Measurements from ENCODE around the gene PCDH18. TPM values are rescaled to one million over a fixed set of nuclear protein-coding genes. Genes with fewer than 3 reads are reported as not detected.

PCDH18 gene
- total RNA-seq, 1 experiment from 2014 or later, result 0.15 TPM

DNA sequence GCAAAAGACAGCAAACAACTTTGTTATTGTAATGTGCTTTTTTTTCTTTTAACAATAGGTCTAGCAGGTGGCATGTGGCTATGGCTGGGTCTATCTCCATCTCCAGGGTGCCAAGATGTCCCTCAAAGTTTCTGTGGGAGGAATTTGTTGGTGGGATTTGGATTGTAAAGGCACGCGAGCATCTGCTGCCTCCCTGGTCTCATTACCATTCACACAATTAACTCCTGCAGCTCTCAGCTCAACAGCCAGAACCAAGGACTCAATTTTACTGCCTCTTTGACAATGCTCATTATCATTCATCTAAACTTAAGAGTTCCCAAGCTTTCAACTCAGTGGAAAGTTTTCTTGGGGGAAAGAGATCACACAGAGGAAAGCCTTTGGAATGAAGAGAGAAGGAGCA is 10.9 kb upstream of the PCDH18 start:
- CTCF ChIA-PET, result interaction anchor here (0.7 kb wide), 1 partner anchor 437 kb away, joined by 12 read pairs; no protein-coding TSS in a partner anchor
- no peak overlapping the region for H3K27ac ChIP-seq
- BruUV-seq (replicated peaks), result no TSS peak

GRCh38 chr4:137541876-137542646 is 9.8 kb upstream of the PCDH18 start:
- no peaks in the 10 kb centered on the region for H3K9me3 ChIP-seq (ENCODE audit: insufficient read depth, low read depth)
- no peaks in the 10 kb centered on the region for H3K4me1 ChIP-seq (replicated peaks; ENCODE audit: insufficient read depth)
- no peaks in the 10 kb centered on the region for H3K27me3 ChIP-seq (ENCODE audit: insufficient read depth, low read depth)
- H3K4me2 ChIP-seq, result peak overlapping the region; percentile 50
- intact Hi-C loops (cut with micrococcal nuclease; ENCODE audit: unreplicated experiment), result no loop called here
- CTCF ChIA-PET, result no interaction called here
- no peaks in the 10 kb centered on the region for H4K20me1 ChIP-seq (ENCODE audit: insufficient read depth)
- no TSS peak for BruUV-seq (replicated peaks)
- H3K27ac ChIP-seq, result no peak overlapping the region
- no peaks in the 10 kb centered on the region for H3K36me3 ChIP-seq (ENCODE audit: low read depth)
- DNase-seq, result no peak
- H3K9me2 ChIP-seq (ENCODE audit: insufficient read depth), result no peaks in the 10 kb centered on the region
- POLR2A ChIA-PET (ENCODE audit: unreplicated experiment), result no interaction called here
- peak overlapping the region; percentile 75 for H2AFZ ChIP-seq
- no peak for TF ChIP-seq EZH2 (IDR thresholded peaks at IDR 0.05; ENCODE audit: low read depth)
- TF ChIP-seq, protein P1, sequence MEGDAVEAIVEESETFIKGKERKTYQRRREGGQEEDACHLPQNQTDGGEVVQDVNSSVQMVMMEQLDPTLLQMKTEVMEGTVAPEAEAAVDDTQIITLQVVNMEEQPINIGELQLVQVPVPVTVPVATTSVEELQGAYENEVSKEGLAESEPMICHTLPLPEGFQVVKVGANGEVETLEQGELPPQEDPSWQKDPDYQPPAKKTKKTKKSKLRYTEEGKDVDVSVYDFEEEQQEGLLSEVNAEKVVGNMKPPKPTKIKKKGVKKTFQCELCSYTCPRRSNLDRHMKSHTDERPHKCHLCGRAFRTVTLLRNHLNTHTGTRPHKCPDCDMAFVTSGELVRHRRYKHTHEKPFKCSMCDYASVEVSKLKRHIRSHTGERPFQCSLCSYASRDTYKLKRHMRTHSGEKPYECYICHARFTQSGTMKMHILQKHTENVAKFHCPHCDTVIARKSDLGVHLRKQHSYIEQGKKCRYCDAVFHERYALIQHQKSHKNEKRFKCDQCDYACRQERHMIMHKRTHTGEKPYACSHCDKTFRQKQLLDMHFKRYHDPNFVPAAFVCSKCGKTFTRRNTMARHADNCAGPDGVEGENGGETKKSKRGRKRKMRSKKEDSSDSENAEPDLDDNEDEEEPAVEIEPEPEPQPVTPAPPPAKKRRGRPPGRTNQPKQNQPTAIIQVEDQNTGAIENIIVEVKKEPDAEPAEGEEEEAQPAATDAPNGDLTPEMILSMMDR (conservative IDR thresholded peaks at IDR 0.05), result no peak
- H3F3A ChIP-seq (ENCODE audit: insufficient read depth, low read depth), result no peaks in the 10 kb centered on the region
- no peak overlapping the region for H3K4me3 ChIP-seq
- H3K79me2 ChIP-seq (ENCODE audit: low read depth), result no peaks in the 10 kb centered on the region

More for the DNA sequence above, 10.9 kb upstream of the PCDH18 start:
- intact Hi-C loops (cut with micrococcal nuclease; ENCODE audit: unreplicated experiment), result no loop called here
- no peak overlapping the region for H2AFZ ChIP-seq
- H3K9me2 ChIP-seq (ENCODE audit: insufficient read depth), result no peaks in the 10 kb centered on the region
- H3K36me3 ChIP-seq (ENCODE audit: low read depth), result no peaks in the 10 kb centered on the region
- TF ChIP-seq, protein P1 (conservative IDR thresholded peaks at IDR 0.05), result no peak
- no peak for TF ChIP-seq EZH2 (IDR thresholded peaks at IDR 0.05; ENCODE audit: low read depth)
- H3K4me1 ChIP-seq (replicated peaks; ENCODE audit: insufficient read depth), result no peaks in the 10 kb centered on the region
- no peaks in the 10 kb centered on the region for H3K79me2 ChIP-seq (ENCODE audit: low read depth)
- no peaks in the 10 kb centered on the region for H3F3A ChIP-seq (ENCODE audit: insufficient read depth, low read depth)
- no peak overlapping the region for H3K4me2 ChIP-seq
- no peaks in the 10 kb centered on the region for H3K27me3 ChIP-seq (ENCODE audit: insufficient read depth, low read depth)
- no peaks in the 10 kb centered on the region for H3K9me3 ChIP-seq (ENCODE audit: insufficient read depth, low read depth)
- POLR2A ChIA-PET (ENCODE audit: unreplicated experiment), result no interaction called here
- H3K4me3 ChIP-seq, result no peak overlapping the region
- no peak for DNase-seq
- H4K20me1 ChIP-seq (ENCODE audit: insufficient read depth), result no peaks in the 10 kb centered on the region

GRCh38 chr4:137541181-137541580 is 8.9 kb upstream of the PCDH18 start:
- no peaks in the 10 kb centered on the region for H3K9me2 ChIP-seq (ENCODE audit: insufficient read depth)
- H3K79me2 ChIP-seq (ENCODE audit: low read depth), result no peaks in the 10 kb centered on the region
- no peak overlapping the region for H2AFZ ChIP-seq
- ChIA-PET CTCF (no interaction called here), POLR2A (ENCODE audit: unreplicated experiment) (no interaction called here)
- no peak for TF ChIP-seq EZH2 (IDR thresholded peaks at IDR 0.05; ENCODE audit: low read depth)
- TF ChIP-seq, protein P1 (conservative IDR thresholded peaks at IDR 0.05), result no peak
- no peak overlapping the region for H3K27ac ChIP-seq
- no peaks in the 10 kb centered on the region for H3K4me1 ChIP-seq (replicated peaks; ENCODE audit: insufficient read depth)
- no peaks in the 10 kb centered on the region for H3K9me3 ChIP-seq (ENCODE audit: insufficient read depth, low read depth)
- no peak overlapping the region for H3K4me2 ChIP-seq
- H3K27me3 ChIP-seq (ENCODE audit: insufficient read depth, low read depth), result no peaks in the 10 kb centered on the region
- H3K36me3 ChIP-seq (ENCODE audit: low read depth), result no peaks in the 10 kb centered on the region
- H3F3A ChIP-seq (ENCODE audit: insufficient read depth, low read depth), result no peaks in the 10 kb centered on the region
- BruUV-seq (replicated peaks), result no TSS peak
- no peak for DNase-seq
- intact Hi-C loops (cut with micrococcal nuclease; ENCODE audit: unreplicated experiment), result no loop called here
- H3K4me3 ChIP-seq, result no peak overlapping the region
- H4K20me1 ChIP-seq (ENCODE audit: insufficient read depth), result no peaks in the 10 kb centered on the region

All from PC-9 (cell line).